HG02571 (cell line): ENCODE data around the gene IL17RD.

Experiments used
- ATAC-seq: cut with Tn5 transposase; IDR thresholded peaks from one replicate; pipeline ENCODE4 v1.9.1; 2021; ENCODE audit warnings: mild to moderate bottlenecking, moderate library complexity; ENCODE audit not compliant: unreplicated experiment

IL17RD gene

DNA sequence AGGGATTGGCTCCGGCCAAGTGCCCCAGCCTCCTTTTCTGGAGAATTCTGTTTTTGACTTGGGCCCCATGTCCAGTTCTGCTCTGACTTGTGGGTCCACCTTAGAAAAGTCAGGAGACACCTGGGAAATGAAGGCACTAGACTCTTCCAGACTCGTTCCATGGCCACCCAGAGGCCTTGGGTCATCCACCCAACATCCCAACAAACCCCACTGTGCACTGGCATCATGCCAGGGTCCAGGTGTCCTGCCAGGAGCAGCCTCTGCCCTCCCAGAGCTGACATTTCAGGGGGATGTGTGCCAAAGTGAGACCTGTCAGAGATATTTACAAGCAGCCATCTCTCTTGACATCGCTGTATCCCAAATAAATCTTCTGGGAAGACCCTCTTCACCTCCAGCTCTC, 91.5 kb downstream of the IL17RD start:
- no peak for ATAC-seq

DNA sequence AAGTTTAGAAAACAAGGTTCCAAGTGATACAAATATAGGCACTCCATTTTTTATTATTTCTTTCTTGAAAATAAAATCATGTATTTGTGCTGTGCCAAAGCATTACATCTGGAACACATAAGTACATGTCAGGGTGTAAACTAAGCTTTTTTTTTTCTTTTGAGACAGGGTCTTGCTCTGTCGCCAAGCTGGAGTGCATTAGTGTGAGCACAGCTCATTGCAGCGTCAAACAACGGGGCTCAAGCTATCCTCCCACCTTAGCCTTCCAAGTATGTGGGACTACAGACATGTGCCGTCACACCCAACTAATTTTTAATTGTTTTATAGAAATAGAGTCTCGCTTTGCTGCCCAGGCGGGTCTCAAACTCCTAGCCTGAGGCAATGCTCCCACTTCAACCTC, 95.7 kb downstream of the IL17RD start:
- no peak for ATAC-seq

DNA sequence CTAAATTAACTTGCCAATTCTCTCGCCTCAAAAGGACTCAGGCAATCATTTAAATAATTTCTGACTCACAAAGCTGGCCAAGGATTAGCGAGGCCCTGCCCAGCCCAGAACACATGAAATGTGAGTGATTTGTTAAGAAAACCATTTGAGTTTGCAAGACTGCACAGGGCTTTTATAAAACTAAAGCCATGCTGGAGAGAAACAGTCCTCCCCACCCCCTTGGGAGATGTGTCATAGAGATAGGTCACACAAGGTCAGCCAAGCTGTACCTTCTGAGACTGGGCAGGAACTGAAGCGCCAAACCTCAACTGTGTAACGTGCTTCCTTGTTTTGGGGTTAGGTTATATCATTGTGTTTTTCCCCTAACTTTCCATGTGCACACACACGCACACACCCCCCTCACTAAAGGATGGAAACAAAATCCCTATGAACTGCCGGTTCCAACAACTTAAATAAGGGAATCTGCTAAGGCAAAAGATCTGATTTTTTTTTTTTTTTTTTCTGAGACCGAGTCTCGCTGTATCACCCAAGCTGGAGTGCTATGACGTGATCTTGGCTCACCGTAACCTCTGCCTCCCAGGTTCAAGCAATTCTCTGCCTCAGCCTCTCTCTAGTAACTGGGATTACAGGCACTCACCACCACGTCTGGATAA, 96.6 kb downstream of the IL17RD start:
- peak; percentile 99 for ATAC-seq

GRCh38 chr3:57066471-57066870, 98.7 kb downstream of the IL17RD start:
- ATAC-seq, result no peak

GRCh38 chr3:57065588-57065987, 99.6 kb downstream of the IL17RD start:
- ATAC-seq, result no peak

DNA sequence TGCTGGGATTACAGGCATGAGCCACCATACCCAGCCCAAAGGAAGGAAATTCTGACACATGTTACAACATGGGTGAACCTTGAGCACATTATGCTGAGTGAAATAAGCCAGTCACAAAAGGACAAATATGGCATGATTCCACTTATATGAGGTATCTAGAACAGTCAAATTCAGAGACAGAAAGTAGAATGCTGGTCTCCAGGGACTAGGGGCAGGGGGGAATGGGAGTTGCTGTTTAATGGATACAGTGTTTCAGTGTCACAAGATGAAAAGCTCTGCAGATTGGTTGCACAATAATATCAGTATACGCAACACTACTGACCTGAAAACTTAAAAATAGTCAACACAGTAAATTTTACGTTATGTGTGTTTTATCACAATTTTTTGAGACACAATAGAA, 100.6 kb downstream of the IL17RD start:
- no peak for ATAC-seq

- no peak for ATAC-seq
These were observed 101.2 kb downstream of the IL17RD start for GRCh38 chr3:57064001-57064400.

DNA sequence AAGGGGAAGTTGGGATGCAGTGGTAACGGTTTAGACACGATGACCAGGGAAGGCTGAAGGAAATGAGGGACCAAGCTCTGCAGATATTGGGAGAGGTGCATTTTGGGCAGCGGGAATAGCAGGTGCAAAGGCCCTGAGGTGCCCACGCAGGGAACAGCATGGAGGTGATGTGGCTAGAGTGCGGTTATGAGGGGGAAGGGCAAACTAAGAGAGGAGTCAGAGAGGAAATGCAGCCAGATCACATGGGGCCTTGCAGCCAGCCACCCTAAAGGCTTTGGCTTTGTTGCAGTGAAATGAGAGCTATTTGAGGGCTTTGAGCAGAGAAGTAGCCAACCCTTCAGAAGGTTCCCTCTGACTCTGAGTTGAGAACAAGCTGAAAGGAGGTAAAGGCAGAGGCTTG, 102.1 kb downstream of the IL17RD start:
- no peak for ATAC-seq

DNA sequence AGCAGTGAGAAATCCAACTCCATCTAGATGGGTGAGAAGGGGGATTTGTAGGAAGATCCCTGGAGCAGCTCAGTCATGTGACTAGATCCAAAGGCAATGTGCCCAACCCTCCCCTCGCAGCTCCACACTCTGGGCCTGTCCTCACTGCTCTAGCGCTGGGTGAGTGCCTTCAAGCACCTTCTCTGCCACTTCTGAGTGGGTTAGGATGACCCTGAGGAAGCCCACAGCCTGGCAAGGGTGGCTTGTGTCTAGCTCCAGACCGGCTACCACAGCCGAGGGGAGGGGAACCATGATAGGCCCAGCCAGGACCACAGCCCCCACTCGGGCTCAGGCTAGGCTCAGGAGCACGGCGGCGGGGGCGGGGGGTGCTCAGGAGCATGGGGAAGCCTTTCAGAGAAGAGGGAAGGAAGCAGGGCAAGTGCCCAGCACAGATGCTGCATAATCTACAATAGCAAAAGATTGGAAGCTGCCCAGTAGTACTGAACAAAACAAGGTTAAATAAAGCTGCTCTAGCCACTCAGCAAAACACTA, 103.0 kb downstream of the IL17RD start:
- no peak for ATAC-seq

GRCh38 chr3:57061556-57061955, 103.6 kb downstream of the IL17RD start:
- ATAC-seq, result no peak

GRCh38 chr3:57060089-57060821, 104.9 kb downstream of the IL17RD start, which contains the start of gene SPATA12:
Gene SPATA12, plus strand, starts transcription at chr3:57060664. Its CDS starts 13,031 bp downstream, at chr3:57073695.
- no peak for ATAC-seq

- no peak for ATAC-seq
These were observed 105.7 kb downstream of the IL17RD start for GRCh38 chr3:57059411-57059810.

- ATAC-seq, result no peak
These were observed 107.8 kb downstream of the IL17RD start for GRCh38 chr3:57057351-57057750.

DNA sequence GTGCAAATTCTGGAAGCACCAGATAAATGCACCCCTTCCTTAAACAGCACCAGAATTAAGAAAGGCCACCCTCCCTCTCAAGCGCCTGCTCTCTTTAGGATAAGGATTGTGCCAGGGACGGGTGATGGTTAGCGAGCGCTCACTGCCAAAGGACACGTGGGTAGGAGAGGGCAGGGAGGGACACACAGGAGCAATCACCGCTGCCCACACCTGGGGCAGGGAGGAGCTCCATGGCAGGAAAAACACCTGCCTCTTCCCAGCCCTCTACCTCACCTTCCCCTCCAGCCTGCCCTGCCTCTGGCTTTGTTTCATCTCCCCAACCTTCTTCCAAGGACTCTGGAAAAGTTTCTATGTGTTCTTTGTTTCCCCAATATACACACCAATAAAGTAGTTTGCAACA, 112.0 kb downstream of the IL17RD start:
- no peak for ATAC-seq

GRCh38 chr3:57052662-57053061, 112.5 kb downstream of the IL17RD start:
- ATAC-seq, result no peak

- no peak for ATAC-seq
These were observed 116.4 kb downstream of the IL17RD start for GRCh38 chr3:57048728-57049127.

GRCh38 chr3:57048052-57048671, 117.0 kb downstream of the IL17RD start:
- ATAC-seq, result no peak

DNA sequence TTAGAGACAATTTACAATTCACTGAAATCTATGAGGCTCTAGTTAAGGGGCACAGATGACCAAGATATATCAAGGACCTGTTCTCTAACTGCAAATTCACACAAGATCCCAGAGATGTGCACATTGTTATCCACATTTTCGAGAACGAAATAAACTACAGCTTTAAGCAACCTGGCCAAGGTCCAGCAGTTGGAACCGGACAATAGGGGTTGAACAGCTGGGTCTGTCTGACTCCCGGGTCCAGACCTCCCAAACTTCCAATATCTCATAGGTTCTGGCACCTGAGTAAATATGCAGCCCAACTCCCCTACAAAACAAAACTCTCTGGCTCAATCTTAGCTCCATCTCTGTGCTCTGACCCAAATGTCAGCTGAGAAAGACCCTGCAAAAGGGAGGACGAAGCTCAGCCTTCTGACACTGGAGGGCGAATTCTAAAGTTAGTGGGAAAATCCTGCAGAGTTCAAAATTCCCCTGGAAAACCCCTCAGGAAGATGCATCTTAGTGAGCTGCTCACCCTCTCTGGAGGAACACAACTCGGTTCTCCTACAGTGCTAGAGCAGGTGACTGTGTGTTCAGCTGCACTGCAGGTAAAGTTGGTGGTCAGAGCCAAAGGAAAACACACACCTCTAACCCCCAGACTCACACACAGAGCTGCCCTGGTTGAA, 118.9 kb downstream of the IL17RD start:
- ATAC-seq, result no peak

- ATAC-seq, result no peak
These were observed 121.6 kb downstream of the IL17RD start for GRCh38 chr3:57043518-57043917.

DNA sequence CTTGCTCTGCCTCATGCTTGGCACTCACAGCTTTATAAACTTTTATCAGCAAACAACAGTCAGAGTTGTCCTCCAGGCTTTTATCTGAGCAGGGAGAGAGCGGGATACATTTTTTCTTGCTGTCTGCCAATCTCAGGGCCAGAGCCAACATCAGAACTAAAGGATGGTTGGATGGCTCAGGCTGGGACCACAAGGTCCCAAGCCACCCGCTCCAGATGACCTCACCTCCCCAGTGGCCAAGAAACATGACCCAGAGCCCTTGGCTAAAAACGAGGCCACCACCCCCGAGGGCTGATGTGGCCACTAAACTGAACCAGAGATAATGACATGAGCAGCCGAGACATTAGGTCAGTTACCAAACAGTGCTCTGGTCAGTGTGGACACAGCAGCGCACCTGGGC, 123.5 kb downstream of the IL17RD start:
- ATAC-seq, result no peak
